Neural cell (in vitro differentiated cells): ENCODE measurements around the gene PSMB7.

Experiments
- CTCF ChIP-seq: fragments of 450-650 bp; IDR thresholded peaks from 2 replicates; pipeline ENCODE4 v1.5.1; 2014; ENCODE audit warnings: antibody characterized with exemption, mild to moderate bottlenecking, moderate library complexity; ENCODE audit not compliant: poor library complexity, severe bottlenecking
- POLR2AphosphoS5 ChIP-seq: IDR thresholded peaks from 2 replicates; pipeline ENCODE4 v1.6.1; 2012
- RAD21 ChIP-seq: fragments of 450-650 bp; conservative IDR thresholded peaks from 2 replicates; pipeline ENCODE4 v1.6.1; 2014; ENCODE audit warnings: antibody characterized with exemption, mild to moderate bottlenecking, moderate library complexity
- REST ChIP-seq: IDR thresholded peaks from 2 replicates; pipeline ENCODE4 v1.6.1; 2012; ENCODE audit warnings: borderline replicate concordance
- SMC3 ChIP-seq: fragments of 450-650 bp; conservative IDR thresholded peaks from 2 replicates; pipeline ENCODE4 v1.6.1; 2014; ENCODE audit warnings: antibody characterized with exemption, mild to moderate bottlenecking, moderate library complexity; ENCODE audit not compliant: poor library complexity

GRCh38 chr9:124384846-124385245 is 30.4 kb downstream of the PSMB7 start:
- no peak for TF ChIP-seq REST
- TF ChIP-seq CTCF = no peak
- TF ChIP-seq SMC3 = no peak
- no peak for TF ChIP-seq RAD21
- no peak for TF ChIP-seq POLR2AphosphoS5
